ENCODE results near the gene CTXN3.
"Not testable (repeated sequence)": the region's sequence is repeated elsewhere in the genome, so short reads cannot be mapped to it uniquely, and the experiment has no call there.

Gene CTXN3

GRCh38 chr5:127679691-127680330 lies 30.9 kb downstream of the CTXN3 start:
- H3K14ac ChIP-seq (ENCODE audit: low read length); H4K8ac ChIP-seq (ENCODE audit: low read depth, low read length); H2BK12ac ChIP-seq (ENCODE audit: low read length); H4K12ac ChIP-seq (ENCODE audit: low read depth, low read length); H3K27ac ChIP-seq (ENCODE audit: low read depth, low read length); H3K9ac ChIP-seq (ENCODE audit: low read length); H3K79me1 ChIP-seq (ENCODE audit: low read length); H3K4ac ChIP-seq (ENCODE audit: low read depth, low read length); H3K36me3 ChIP-seq (ENCODE audit: control insufficient read depth in 1 of 2, insufficient read depth in 2 of 2, low read length in 2 of 2); H3K79me2 ChIP-seq (ENCODE audit: control insufficient read depth, insufficient read depth, low read length, poor library complexity); DNase-seq; H2BK120ac ChIP-seq (ENCODE audit: insufficient read depth, low read length, poor library complexity); H2BK5ac ChIP-seq (ENCODE audit: low read depth, low read length, poor library complexity); H3K27me3 ChIP-seq (ENCODE audit: insufficient read depth, low read length); H3K4me2 ChIP-seq (ENCODE audit: low read length); H3K18ac ChIP-seq (ENCODE audit: low read length); H3K4me1 ChIP-seq (ENCODE audit: control insufficient read depth in 1 of 2, insufficient read depth in 2 of 2, low read length in 2 of 2); H2AFZ ChIP-seq (ENCODE audit: insufficient read depth, low read length, poor library complexity); H4K91ac ChIP-seq (ENCODE audit: low read depth, low read length); H3K23ac ChIP-seq (ENCODE audit: low read length); H3K9me3 ChIP-seq (ENCODE audit: insufficient read depth, low read depth, low read length); H2AK5ac ChIP-seq (ENCODE audit: low read length); H3K4me3 ChIP-seq (ENCODE audit: low read depth, low read length): not testable (repeated sequence)
- WGBS (ENCODE audit: extremely low coverage, insufficient coverage, insufficient read length): no CpG with 5 or more reads among the region's 3 CpGs

DNA sequence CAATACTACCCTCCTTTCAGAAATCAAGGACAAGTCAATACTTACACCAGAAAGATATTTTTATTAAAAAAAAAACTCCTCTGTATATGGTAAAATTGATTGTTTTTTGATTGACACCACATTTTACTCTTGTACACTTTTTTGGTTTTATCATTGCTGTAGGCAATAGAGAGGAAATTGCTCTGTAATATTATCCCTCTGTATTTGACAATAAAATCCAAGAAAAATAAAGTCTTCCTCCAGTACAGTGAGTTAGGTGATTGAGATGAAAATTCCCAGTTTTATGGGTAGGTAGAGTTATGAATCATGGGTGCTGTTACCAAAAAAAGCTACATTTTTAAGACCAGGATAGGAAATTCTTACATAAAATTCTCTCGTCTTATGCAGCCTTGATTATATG lies 31.7 kb downstream of the CTXN3 start:
- WGBS (ENCODE audit: extremely low coverage, insufficient coverage, insufficient read length): no CpG with 5 or more reads among the region's 1 CpG
- no peak overlapping the region for H4K8ac ChIP-seq (ENCODE audit: low read depth, low read length)

DNA sequence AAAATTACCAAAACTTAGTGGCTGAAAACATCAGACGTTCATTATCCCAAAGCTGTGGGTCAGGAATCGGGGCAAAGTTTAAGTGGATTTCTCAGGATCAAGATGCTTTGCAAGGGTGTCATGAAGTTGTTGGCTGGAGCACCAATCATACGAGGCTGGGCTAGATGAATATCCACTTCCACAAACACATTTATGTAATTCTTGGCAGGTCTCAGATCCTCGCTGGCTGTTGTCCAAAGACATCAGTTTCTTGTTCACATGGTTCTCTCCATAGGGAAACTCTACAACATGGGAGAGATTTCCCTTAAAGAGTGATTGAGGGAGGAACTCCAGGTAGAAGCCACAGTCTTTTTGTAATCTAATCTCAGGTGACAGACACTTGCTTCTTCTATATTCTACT lies 34.1 kb downstream of the CTXN3 start:
- Histone ChIP-seq H3K23ac (ENCODE audit: low read length) (no peak overlapping the region), H3K4ac (ENCODE audit: low read depth, low read length) (no peak overlapping the region), H3K4me3 (ENCODE audit: low read depth, low read length) (no peak overlapping the region), H2BK12ac (ENCODE audit: low read length) (no peak overlapping the region), H3K14ac (ENCODE audit: low read length) (no peak overlapping the region), H3K27me3 (ENCODE audit: insufficient read depth, low read length) (no peaks in the 10 kb centered on the region), H3K79me2 (ENCODE audit: control insufficient read depth, insufficient read depth, low read length, poor library complexity) (no peaks in the 10 kb centered on the region), H3K79me1 (ENCODE audit: low read length) (no peaks in the 10 kb centered on the region), H3K4me1 (ENCODE audit: control insufficient read depth in 1 of 2, insufficient read depth in 2 of 2, low read length in 2 of 2) (no peaks in the 10 kb centered on the region), H4K8ac (ENCODE audit: low read depth, low read length) (no peak overlapping the region), H2AK5ac (ENCODE audit: low read length) (no peak overlapping the region), H3K9me3 (ENCODE audit: insufficient read depth, low read depth, low read length) (no peaks in the 10 kb centered on the region), H3K9ac (ENCODE audit: low read length) (no peak overlapping the region), H2BK120ac (ENCODE audit: insufficient read depth, low read length, poor library complexity) (no peak overlapping the region), H4K12ac (ENCODE audit: low read depth, low read length) (no peak overlapping the region), H2AFZ (ENCODE audit: insufficient read depth, low read length, poor library complexity) (no peak overlapping the region), H3K18ac (ENCODE audit: low read length) (no peak overlapping the region), H3K27ac (ENCODE audit: low read depth, low read length) (no peak overlapping the region), H4K91ac (ENCODE audit: low read depth, low read length) (no peak overlapping the region), H3K36me3 (ENCODE audit: control insufficient read depth in 1 of 2, insufficient read depth in 2 of 2, low read length in 2 of 2) (no peaks in the 10 kb centered on the region), H2BK5ac (ENCODE audit: low read depth, low read length, poor library complexity) (no peak overlapping the region), H3K4me2 (ENCODE audit: low read length) (no peak overlapping the region)
- no peak for DNase-seq
- WGBS (ENCODE audit: extremely low coverage, insufficient coverage, insufficient read length): no CpG with 5 or more reads among the region's 4 CpGs

More for the DNA sequence above, 31.7 kb downstream of the CTXN3 start:
- Histone ChIP-seq H3K4ac (ENCODE audit: low read depth, low read length) (no peak overlapping the region), H3K79me1 (ENCODE audit: low read length) (no peaks in the 10 kb centered on the region), H2BK5ac (ENCODE audit: low read depth, low read length, poor library complexity) (no peak overlapping the region), H2AFZ (ENCODE audit: insufficient read depth, low read length, poor library complexity) (no peak overlapping the region), H3K27ac (ENCODE audit: low read depth, low read length) (no peak overlapping the region), H3K9me3 (ENCODE audit: insufficient read depth, low read depth, low read length) (no peaks in the 10 kb centered on the region), H2AK5ac (ENCODE audit: low read length) (no peak overlapping the region), H3K79me2 (ENCODE audit: control insufficient read depth, insufficient read depth, low read length, poor library complexity) (no peaks in the 10 kb centered on the region), H3K23ac (ENCODE audit: low read length) (no peak overlapping the region), H3K4me2 (ENCODE audit: low read length) (no peak overlapping the region), H2BK12ac (ENCODE audit: low read length) (no peak overlapping the region), H3K4me3 (ENCODE audit: low read depth, low read length) (no peak overlapping the region), H3K4me1 (ENCODE audit: control insufficient read depth in 1 of 2, insufficient read depth in 2 of 2, low read length in 2 of 2) (no peaks in the 10 kb centered on the region), H3K36me3 (ENCODE audit: control insufficient read depth in 1 of 2, insufficient read depth in 2 of 2, low read length in 2 of 2) (no peaks in the 10 kb centered on the region), H3K27me3 (ENCODE audit: insufficient read depth, low read length) (no peaks in the 10 kb centered on the region), H3K9ac (ENCODE audit: low read length) (no peak overlapping the region), H3K18ac (ENCODE audit: low read length) (no peak overlapping the region), H4K91ac (ENCODE audit: low read depth, low read length) (no peak overlapping the region), H4K12ac (ENCODE audit: low read depth, low read length) (no peak overlapping the region), H3K14ac (ENCODE audit: low read length) (no peak overlapping the region), H2BK120ac (ENCODE audit: insufficient read depth, low read length, poor library complexity) (no peak overlapping the region)
- DNase-seq: no peak

DNA sequence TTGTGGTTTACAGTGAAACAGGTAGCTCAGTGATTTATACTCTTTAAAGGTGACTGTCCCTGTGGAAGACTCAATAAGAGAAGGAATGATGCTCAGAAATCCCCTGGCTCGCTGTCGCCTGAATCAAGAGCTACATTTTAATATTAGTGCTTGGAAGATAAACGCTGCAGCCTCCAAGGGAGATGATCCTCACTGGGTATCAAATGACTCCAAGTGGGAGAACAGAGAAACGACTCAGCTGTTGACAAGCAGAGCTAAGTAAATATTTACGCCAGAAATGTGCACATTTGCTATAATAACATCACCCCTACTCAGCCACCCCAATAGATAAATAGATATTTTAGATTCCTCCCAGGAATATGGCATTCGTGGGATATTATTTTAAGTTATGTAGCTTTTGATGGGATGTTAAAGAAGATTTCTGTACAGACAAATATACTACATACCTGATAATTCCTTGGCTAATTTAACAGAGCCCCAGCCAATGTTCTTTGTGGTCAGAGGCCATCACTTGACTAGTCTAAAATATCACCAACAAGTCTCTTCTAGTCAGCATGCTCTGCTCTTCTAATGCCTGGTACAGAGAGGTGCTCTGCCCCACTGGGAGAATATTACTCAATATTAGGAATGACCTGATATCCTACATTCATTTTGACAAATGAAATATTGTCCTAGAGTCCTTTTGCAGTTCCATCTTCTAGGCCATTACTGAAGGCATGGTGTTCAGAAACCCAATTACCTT lies 36.0 kb downstream of the CTXN3 start:
- H2BK12ac ChIP-seq (ENCODE audit: low read length): no peak overlapping the region
- H3K14ac ChIP-seq (ENCODE audit: low read length): no peak overlapping the region
- H3K27ac ChIP-seq (ENCODE audit: low read depth, low read length): no peak overlapping the region
- H3K4me2 ChIP-seq (ENCODE audit: low read length): no peak overlapping the region
- H3K9ac ChIP-seq (ENCODE audit: low read length): no peak overlapping the region
- WGBS (ENCODE audit: extremely low coverage, insufficient coverage, insufficient read length): no CpG with 5 or more reads among the region's 6 CpGs
- H3K18ac ChIP-seq (ENCODE audit: low read length): no peak overlapping the region
- no peak overlapping the region for H2AFZ ChIP-seq (ENCODE audit: insufficient read depth, low read length, poor library complexity)
- no peak overlapping the region for H3K4ac ChIP-seq (ENCODE audit: low read depth, low read length)
- H3K79me2 ChIP-seq (ENCODE audit: control insufficient read depth, insufficient read depth, low read length, poor library complexity): no peaks in the 10 kb centered on the region
- H4K8ac ChIP-seq (ENCODE audit: low read depth, low read length): no peak overlapping the region
- H3K36me3 ChIP-seq (ENCODE audit: control insufficient read depth in 1 of 2, insufficient read depth in 2 of 2, low read length in 2 of 2): no peaks in the 10 kb centered on the region
- no peaks in the 10 kb centered on the region for H3K9me3 ChIP-seq (ENCODE audit: insufficient read depth, low read depth, low read length)
- no peak overlapping the region for H4K12ac ChIP-seq (ENCODE audit: low read depth, low read length)
- H2BK120ac ChIP-seq (ENCODE audit: insufficient read depth, low read length, poor library complexity): no peak overlapping the region
- no peak overlapping the region for H4K91ac ChIP-seq (ENCODE audit: low read depth, low read length)
- no peak for DNase-seq
- H3K27me3 ChIP-seq (ENCODE audit: insufficient read depth, low read length): no peaks in the 10 kb centered on the region
- no peaks in the 10 kb centered on the region for H3K4me1 ChIP-seq (ENCODE audit: control insufficient read depth in 1 of 2, insufficient read depth in 2 of 2, low read length in 2 of 2)
- no peak overlapping the region for H2AK5ac ChIP-seq (ENCODE audit: low read length)
- H2BK5ac ChIP-seq (ENCODE audit: low read depth, low read length, poor library complexity): no peak overlapping the region
- no peak overlapping the region for H3K4me3 ChIP-seq (ENCODE audit: low read depth, low read length)
- no peaks in the 10 kb centered on the region for H3K79me1 ChIP-seq (ENCODE audit: low read length)
- no peak overlapping the region for H3K23ac ChIP-seq (ENCODE audit: low read length)
